ENCODE measurements around the gene DIRAS1.

The DIRAS1 gene

DNA sequence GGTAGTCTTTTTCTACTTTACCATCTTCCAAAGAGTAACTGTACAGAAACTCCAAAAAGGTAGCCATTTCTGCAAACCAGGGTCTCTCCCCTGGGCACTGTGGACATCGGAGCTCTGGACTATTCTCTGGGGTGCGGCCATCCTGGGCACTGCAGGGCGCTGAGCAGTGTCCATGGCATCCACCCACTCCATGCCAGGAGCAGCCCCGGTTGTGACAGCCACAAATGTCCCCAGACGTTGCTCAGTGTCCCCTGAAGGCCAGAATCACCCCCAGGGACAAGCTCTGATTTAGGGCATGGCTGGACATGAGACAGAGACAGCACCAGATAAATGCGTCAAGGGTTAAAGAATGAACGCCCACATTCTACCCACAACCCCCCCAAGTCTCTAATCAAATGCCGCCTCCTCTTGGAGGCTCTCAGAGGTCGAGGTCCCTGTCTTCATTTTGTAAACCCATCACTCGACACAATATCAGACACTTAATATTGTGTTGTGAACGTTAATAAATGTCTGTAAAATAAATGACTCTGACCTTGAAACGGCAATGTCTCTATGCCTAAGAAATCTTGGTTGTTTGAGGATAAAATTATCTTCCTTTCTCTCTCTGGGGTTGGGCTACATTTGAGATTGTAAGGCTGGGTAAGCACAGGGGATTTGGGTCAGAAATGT lies 27.5 kb downstream of the DIRAS1 start:
- TF ChIP-seq CREB1 (IDR thresholded peaks at IDR 0.05; ENCODE audit: low read depth) (no peak), FOXM1 (IDR thresholded peaks at IDR 0.05; ENCODE audit: borderline replicate concordance, low read depth) (no peak), ZBTB7A (IDR thresholded peaks at IDR 0.05; ENCODE audit: low read depth) (no peak), CEBPB (IDR thresholded peaks at IDR 0.05) (no peak)

DNA sequence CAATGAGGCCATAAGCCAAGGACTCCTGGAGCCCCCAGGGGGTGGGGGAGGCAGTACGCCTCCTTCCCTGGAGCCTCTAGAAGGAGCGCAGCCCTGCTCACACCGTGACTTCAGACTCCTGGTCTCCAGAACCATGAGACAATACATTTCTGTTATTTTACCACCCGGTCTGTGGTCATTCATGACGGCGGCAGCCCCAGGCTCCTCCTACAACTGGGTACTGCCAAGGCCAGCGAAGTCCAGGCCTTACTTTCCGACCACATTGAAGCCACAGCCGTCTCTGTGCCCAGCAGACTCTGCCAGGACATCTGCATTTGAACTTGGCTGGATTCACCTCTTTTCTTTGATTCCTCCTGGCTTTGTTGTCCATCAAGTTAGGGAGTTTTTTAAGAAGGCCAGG lies 29.2 kb downstream of the DIRAS1 start:
- no peak for TF ChIP-seq EP300 (IDR thresholded peaks at IDR 0.05; ENCODE audit: borderline replicate concordance)
- TF ChIP-seq RAD21 (IDR thresholded peaks at IDR 0.05; ENCODE audit: low read depth), result no peak
- TF ChIP-seq USF1 (IDR thresholded peaks at IDR 0.05), result no peak
- TF ChIP-seq ZBTB7A (IDR thresholded peaks at IDR 0.05; ENCODE audit: low read depth), result no peak
- no peak for TF ChIP-seq FOXM1 (IDR thresholded peaks at IDR 0.05; ENCODE audit: borderline replicate concordance, low read depth)
- no peak for TF ChIP-seq TCF12 (IDR thresholded peaks at IDR 0.05; ENCODE audit: low read depth)
- TF ChIP-seq EGR1 (IDR thresholded peaks at IDR 0.05), result no peak
- no peak for TF ChIP-seq CEBPB (IDR thresholded peaks at IDR 0.05)
- no peak for TF ChIP-seq MAX (IDR thresholded peaks at IDR 0.05)
- TF ChIP-seq NFIC (IDR thresholded peaks at IDR 0.05), result no peak
- no peak for TF ChIP-seq TEAD4 (IDR thresholded peaks at IDR 0.05)
- no peak for TF ChIP-seq TAF1 (IDR thresholded peaks at IDR 0.05; ENCODE audit: low read depth)
- no peak for TF ChIP-seq YY1 (IDR thresholded peaks at IDR 0.05; ENCODE audit: low read depth)
- TF ChIP-seq CREB1 (IDR thresholded peaks at IDR 0.05; ENCODE audit: low read depth), result no peak
- TF ChIP-seq, protein P1, sequence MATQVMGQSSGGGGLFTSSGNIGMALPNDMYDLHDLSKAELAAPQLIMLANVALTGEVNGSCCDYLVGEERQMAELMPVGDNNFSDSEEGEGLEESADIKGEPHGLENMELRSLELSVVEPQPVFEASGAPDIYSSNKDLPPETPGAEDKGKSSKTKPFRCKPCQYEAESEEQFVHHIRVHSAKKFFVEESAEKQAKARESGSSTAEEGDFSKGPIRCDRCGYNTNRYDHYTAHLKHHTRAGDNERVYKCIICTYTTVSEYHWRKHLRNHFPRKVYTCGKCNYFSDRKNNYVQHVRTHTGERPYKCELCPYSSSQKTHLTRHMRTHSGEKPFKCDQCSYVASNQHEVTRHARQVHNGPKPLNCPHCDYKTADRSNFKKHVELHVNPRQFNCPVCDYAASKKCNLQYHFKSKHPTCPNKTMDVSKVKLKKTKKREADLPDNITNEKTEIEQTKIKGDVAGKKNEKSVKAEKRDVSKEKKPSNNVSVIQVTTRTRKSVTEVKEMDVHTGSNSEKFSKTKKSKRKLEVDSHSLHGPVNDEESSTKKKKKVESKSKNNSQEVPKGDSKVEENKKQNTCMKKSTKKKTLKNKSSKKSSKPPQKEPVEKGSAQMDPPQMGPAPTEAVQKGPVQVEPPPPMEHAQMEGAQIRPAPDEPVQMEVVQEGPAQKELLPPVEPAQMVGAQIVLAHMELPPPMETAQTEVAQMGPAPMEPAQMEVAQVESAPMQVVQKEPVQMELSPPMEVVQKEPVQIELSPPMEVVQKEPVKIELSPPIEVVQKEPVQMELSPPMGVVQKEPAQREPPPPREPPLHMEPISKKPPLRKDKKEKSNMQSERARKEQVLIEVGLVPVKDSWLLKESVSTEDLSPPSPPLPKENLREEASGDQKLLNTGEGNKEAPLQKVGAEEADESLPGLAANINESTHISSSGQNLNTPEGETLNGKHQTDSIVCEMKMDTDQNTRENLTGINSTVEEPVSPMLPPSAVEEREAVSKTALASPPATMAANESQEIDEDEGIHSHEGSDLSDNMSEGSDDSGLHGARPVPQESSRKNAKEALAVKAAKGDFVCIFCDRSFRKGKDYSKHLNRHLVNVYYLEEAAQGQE (IDR thresholded peaks at IDR 0.05; ENCODE audit: low read depth), result no peak

GRCh38 chr19:2690856-2691255 lies 30.3 kb downstream of the DIRAS1 start:
- no peak for TF ChIP-seq FOXM1 (IDR thresholded peaks at IDR 0.05; ENCODE audit: borderline replicate concordance, low read depth)
- TF ChIP-seq MAX (IDR thresholded peaks at IDR 0.05), result no peak
- no peak for TF ChIP-seq EP300 (IDR thresholded peaks at IDR 0.05; ENCODE audit: borderline replicate concordance)
- TF ChIP-seq USF1 (IDR thresholded peaks at IDR 0.05), result no peak
- no peak for TF ChIP-seq YY1 (IDR thresholded peaks at IDR 0.05; ENCODE audit: low read depth)
- TF ChIP-seq TCF12 (IDR thresholded peaks at IDR 0.05; ENCODE audit: low read depth), result no peak
- no peak for TF ChIP-seq CREB1 (IDR thresholded peaks at IDR 0.05; ENCODE audit: low read depth)
- TF ChIP-seq TAF1 (IDR thresholded peaks at IDR 0.05; ENCODE audit: low read depth), result no peak
- TF ChIP-seq ZBTB7A (IDR thresholded peaks at IDR 0.05; ENCODE audit: low read depth), result no peak
- no peak for TF ChIP-seq NFIC (IDR thresholded peaks at IDR 0.05)
- TF ChIP-seq RAD21 (IDR thresholded peaks at IDR 0.05; ENCODE audit: low read depth), result no peak
- TF ChIP-seq TEAD4 (IDR thresholded peaks at IDR 0.05), result no peak
- TF ChIP-seq EGR1 (IDR thresholded peaks at IDR 0.05), result no peak
- TF ChIP-seq, protein P1 (IDR thresholded peaks at IDR 0.05; ENCODE audit: low read depth), result no peak
- TF ChIP-seq CEBPB (IDR thresholded peaks at IDR 0.05), result no peak

- no peak for TF ChIP-seq FOXM1 (IDR thresholded peaks at IDR 0.05; ENCODE audit: borderline replicate concordance, low read depth)
- TF ChIP-seq, protein P1 (IDR thresholded peaks at IDR 0.05; ENCODE audit: low read depth), result no peak
- TF ChIP-seq EGR1 (IDR thresholded peaks at IDR 0.05), result no peak
- no peak for TF ChIP-seq NFIC (IDR thresholded peaks at IDR 0.05)
- no peak for TF ChIP-seq MAX (IDR thresholded peaks at IDR 0.05)
- no peak for TF ChIP-seq TCF12 (IDR thresholded peaks at IDR 0.05; ENCODE audit: low read depth)
- no peak for TF ChIP-seq RAD21 (IDR thresholded peaks at IDR 0.05; ENCODE audit: low read depth)
Observed at GRCh38 chr19:2686360-2686759, 34.8 kb downstream of the DIRAS1 start.
